GM12865 (cell line): ENCODE measurements around the gene MAD1L1.

ENCODE experiments used
- DNase-seq: peaks from one replicate; pipeline ENCODE4 v3.0.0; 2010; ENCODE audit warnings: low read depth
- H3K4me3 ChIP-seq: 2 replicates; pipeline ENCODE4 v1.5.1; 2011; ENCODE audit warnings: mild to moderate bottlenecking, low read depth, low read length, control low read depth
- TF ChIP-seq, protein P1 (sequence below): IDR thresholded peaks from 2 replicates; pipeline ENCODE4 v1.5.1; 2011; ENCODE audit warnings: low read length, control low read depth, low read depth, inconsistent platforms; ENCODE audit not compliant: insufficient read depth; ENCODE audit errors: missing control alignments

Gene MAD1L1

DNA sequence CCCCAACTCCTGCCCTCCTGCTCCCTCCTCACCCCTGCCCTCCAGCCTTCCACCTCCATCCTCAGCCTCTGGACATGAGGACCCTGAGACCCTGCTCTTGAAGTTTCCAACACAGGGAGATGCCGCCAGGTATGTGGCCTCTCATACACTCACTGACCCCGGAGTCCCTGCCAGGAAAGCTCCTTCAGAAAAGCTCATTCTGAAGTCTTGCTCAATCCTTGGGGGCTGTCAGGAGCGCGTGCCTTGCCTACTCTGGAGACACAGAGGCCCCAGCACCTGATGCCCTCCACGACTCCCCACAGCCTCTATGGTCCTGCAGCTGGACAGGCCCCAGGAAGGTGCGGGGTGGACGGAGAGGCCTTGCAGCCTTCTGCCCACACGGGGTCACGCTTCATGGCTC, 20.3 kb upstream of the MAD1L1 start:
- TF ChIP-seq, protein P1, sequence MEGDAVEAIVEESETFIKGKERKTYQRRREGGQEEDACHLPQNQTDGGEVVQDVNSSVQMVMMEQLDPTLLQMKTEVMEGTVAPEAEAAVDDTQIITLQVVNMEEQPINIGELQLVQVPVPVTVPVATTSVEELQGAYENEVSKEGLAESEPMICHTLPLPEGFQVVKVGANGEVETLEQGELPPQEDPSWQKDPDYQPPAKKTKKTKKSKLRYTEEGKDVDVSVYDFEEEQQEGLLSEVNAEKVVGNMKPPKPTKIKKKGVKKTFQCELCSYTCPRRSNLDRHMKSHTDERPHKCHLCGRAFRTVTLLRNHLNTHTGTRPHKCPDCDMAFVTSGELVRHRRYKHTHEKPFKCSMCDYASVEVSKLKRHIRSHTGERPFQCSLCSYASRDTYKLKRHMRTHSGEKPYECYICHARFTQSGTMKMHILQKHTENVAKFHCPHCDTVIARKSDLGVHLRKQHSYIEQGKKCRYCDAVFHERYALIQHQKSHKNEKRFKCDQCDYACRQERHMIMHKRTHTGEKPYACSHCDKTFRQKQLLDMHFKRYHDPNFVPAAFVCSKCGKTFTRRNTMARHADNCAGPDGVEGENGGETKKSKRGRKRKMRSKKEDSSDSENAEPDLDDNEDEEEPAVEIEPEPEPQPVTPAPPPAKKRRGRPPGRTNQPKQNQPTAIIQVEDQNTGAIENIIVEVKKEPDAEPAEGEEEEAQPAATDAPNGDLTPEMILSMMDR: no peak
- H3K4me3 ChIP-seq: no peak overlapping the region
- no peak for DNase-seq

DNA sequence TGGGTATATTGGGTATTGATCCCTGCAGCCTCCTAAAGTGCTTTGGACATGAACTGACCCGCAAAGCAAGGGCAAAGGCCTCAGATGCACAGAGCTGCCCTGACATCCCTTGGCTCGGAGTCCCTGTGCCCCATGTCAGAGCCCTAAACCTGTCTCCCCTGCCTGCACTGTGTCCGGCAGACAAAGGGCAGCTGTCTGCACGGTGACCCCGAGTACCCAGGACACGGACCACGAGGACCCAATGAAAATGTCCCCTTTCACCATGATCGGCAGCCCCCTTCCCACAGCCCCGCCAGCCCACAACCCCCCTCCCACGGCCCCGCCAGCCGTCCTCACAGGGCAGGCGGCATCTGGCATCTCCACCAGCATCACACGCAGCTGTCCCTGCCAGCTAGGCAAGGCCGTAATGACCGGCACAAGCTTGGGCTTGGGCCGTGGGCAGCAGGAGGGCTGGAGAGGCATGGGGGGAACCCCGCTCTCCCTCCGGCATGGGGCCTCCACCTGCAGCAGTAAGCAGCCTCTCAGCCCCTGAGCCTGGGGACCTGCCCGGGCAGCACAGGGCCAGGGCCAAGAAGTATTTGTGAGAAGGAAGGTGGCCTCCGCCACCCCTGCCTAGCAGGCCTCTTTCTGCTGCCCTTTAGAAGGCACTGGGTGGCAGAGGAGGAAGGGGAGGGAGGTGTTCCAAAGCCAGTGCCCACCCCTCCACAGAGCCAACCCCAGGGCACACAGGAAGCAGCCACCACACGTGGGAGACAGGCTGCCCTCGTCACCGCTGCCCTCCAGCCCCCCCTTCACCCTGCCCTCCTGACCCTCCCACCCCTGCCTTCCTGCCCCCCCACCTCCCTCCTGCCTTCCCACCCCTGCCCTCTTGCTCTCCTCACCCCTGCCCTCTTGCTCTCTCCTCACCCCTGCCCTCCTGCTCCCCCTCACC, 19.4 kb upstream of the MAD1L1 start:
- DNase-seq: no peak
- H3K4me3 ChIP-seq: no peak overlapping the region
- TF ChIP-seq, protein P1: no peak

DNA sequence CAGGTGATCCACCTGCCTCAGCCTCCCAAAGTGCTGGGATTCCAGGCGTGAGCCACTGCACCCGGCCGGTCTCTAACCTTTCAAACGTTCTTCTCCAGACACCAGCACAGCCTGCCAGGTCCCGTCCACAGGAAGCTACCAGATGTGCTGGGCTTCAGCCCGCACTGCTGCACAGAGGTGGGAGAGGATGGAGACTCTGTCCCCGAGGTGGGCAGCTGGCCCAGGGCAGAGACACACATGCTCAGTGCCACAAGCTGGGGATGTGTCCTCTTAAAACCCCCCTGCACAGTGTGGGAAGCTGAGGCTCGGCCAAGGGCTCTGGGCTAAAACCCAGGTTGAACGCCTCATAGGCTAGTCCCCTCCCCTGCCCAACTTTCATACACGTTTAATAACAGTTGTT, 18.6 kb upstream of the MAD1L1 start:
- H3K4me3 ChIP-seq: no peak overlapping the region
- DNase-seq: no peak

DNA sequence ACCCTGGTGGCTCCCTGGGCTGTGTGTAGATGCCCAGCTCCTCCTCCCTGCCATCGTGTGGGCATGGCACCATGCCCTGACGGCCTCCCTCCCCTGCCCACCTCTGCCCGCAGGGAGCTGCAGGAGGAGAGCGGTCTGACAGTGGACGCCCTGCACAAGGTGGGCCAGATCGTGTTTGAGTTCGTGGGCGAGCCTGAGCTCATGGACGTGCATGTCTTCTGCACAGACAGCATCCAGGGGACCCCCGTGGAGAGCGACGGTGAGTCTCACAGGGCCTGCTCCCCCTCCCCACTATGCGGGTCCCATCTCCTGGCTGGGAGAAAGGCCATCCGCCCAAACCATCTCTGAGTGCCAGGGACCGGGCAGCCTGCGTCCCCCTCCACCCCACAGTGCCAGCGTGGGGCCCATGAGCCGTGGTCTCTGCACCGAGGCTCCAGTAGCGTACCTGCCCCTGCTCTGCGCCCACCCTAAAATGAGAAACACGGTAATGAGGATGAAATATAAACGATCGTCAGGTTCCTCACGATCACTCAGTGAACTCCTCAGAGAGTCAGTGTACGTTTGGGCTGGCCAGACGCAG, 17.1 kb upstream of the MAD1L1 start:
- TF ChIP-seq, protein P1: no peak
- DNase-seq: no peak
- no peak overlapping the region for H3K4me3 ChIP-seq

More for the DNA sequence above, 18.6 kb upstream of the MAD1L1 start:
- TF ChIP-seq, protein P1: no peak

DNA sequence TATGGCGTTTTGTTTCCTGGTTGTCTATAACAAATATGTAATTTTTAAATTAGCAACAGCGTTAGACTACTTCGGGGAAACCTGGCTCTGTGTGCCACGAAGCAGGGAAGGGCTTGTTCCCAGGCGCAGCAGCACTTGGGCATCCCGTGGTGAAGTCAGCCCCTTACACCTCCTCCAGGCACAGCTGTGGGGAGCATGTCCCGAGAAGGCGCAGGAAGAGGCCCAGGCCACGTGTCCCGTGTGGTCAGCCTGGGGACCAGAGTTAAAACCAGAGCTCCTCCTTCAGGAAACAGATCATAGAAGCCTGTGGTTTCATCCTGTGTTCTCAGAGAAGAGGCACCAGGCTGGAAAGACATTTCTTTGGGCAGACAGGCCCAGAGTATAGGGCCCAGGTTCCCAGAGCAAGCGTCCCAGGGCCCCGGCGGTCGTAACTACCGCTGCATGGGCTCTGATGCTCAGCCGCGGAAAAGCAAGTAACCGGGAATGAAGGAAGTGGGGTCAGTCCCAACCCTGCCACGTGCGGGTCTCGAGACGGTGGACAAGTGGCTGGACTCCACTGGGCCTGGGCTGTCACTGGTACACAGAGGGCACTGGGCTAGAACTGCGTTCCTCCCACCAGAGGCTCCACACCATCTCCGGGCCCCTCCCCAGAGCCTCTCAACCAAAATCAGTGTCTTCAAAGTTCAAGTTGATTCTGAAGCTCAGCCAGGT, 16.4 kb upstream of the MAD1L1 start:
- H3K4me3 ChIP-seq: no peak overlapping the region

More for the DNA sequence above, 16.4 kb upstream of the MAD1L1 start:
- DNase-seq: peak; percentile 69
- TF ChIP-seq, protein P1: no peak
